Measurements from ENCODE around the gene TRPM5. TPM values are rescaled to one million over a fixed set of nuclear protein-coding genes. Genes with fewer than 3 reads are reported as not detected.

TRPM5 gene
- total and polyA plus RNA-seq, 3 donors from 2014 or later: 0.46 to 1.1 (median 0.94) TPM

DNA sequence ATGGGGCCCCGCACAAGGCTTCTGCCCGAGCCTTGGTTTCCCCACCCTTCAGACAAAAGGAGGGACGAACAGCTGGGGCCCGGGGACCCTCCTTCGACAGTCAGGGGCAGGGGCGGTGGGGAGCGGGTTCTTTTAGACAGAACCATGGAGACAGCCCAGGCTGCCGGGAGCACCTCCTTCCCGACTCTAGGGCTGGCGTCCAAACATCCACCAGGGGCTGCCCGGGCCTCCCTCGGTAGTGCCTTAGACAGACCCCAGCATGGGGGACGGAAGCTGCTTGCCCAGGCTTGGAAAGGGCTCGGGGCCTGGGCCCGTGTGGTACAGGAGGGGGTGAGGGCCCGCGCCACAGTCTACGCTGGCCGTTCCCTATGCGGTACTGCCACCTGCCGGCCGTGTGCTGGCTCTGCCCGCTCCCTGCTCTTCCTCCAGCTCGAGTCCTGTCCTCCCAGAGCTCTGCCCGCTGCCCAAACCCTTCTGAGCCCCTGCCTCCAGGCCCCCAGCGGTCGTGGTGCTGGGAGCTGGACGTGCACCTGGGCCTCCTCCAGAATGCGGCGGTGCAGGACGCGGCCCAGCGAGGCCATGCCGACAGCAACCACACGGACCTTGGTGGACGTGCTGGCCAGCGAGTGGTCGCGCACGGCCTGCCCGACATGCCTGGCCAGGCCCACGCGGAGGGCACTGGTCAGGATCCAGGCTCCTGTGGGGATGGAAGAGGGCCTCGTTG, 23.6 kb downstream of the TRPM5 start:
- no peak for TF ChIP-seq POLR2A (IDR thresholded peaks at IDR 0.05)
- TF ChIP-seq, protein P1, sequence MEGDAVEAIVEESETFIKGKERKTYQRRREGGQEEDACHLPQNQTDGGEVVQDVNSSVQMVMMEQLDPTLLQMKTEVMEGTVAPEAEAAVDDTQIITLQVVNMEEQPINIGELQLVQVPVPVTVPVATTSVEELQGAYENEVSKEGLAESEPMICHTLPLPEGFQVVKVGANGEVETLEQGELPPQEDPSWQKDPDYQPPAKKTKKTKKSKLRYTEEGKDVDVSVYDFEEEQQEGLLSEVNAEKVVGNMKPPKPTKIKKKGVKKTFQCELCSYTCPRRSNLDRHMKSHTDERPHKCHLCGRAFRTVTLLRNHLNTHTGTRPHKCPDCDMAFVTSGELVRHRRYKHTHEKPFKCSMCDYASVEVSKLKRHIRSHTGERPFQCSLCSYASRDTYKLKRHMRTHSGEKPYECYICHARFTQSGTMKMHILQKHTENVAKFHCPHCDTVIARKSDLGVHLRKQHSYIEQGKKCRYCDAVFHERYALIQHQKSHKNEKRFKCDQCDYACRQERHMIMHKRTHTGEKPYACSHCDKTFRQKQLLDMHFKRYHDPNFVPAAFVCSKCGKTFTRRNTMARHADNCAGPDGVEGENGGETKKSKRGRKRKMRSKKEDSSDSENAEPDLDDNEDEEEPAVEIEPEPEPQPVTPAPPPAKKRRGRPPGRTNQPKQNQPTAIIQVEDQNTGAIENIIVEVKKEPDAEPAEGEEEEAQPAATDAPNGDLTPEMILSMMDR (IDR thresholded peaks at IDR 0.05): peak; percentile 80 to 89 (median 89)
- intact Hi-C loops (cut with DNase I; ENCODE audit: low total_unique reads): loop anchor here (5.0 to 10.0 kb wide), 2 partner anchors 223 to 474 kb away; no protein-coding TSS in a partner anchor
- H3K9me3 ChIP-seq: no peaks in the 10 kb centered on the region
- WGBS, 2 donors: 20 to 33% methylated on average over 4 to 41 of the region's 44 CpGs
- H3K27ac ChIP-seq: no peak overlapping the region
- H3K4me3 ChIP-seq: no peak overlapping the region
- H3K36me3 ChIP-seq (ENCODE audit: low read depth, missing control alignments): no peaks in the 10 kb centered on the region
- H3K4me1 ChIP-seq: peaks cover 3% of the 10 kb centered on the region
- H3K27me3 ChIP-seq: no peaks in the 10 kb centered on the region
- peak; percentile 71 for DNase-seq

DNA sequence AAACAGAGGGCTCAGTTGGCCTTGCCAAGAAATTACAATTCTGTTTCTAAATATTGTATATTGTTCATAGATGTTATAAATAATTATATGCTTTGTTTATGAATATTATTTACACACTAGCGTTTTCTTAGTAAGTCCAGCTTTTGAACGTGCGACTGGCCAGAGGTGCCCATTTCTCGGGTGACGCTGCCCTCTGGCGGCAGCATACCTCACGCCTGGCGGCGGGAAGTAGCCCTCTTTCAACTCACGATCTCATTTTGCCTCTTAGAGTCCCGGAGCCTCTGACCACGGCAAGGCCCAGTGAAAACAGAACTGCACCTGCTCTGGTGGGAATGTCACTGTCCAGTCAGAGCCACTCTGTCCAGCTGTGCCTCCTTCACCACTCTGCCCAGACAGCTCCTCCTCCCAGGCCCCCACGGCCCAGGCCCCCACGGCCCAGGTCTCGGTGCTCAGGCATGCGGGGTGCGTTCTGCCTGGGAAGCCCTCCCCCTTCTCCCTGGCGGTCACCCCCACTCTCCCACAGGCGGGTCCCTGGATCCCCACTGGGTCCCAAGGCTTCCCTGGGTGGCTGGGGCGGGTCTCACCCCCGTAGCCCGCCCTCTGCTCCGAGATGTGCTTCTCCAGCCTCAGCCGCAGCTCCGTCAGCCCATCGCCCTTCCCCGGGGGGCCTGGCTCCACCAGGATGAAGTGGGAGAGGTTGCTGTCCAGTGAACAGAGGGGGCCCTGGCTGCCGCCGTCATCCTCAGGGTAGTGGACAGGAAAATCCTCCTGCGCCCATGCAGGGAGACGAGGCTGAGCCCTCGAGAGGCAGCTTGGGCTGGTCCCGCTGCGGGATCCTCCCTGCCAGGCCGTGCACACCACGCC, 24.4 kb downstream of the TRPM5 start:
- Histone ChIP-seq H3K9me3 (no peaks in the 10 kb centered on the region), H3K27ac (no peak overlapping the region), H3K36me3 (ENCODE audit: low read depth, missing control alignments) (no peaks in the 10 kb centered on the region), H3K4me1 (peaks cover 3% of the 10 kb centered on the region), H3K27me3 (no peaks in the 10 kb centered on the region), H3K4me3 (no peak overlapping the region)
- TF ChIP-seq, protein P1 (IDR thresholded peaks at IDR 0.05): peak; percentile 69 to 89 (median 88)
- no peak for TF ChIP-seq POLR2A (IDR thresholded peaks at IDR 0.05)
- 53 to 57% methylated on average over 21 to 35 of the region's 36 CpGs for WGBS, 2 donors
- intact Hi-C loops (cut with DNase I; ENCODE audit: low total_unique reads): loop anchor here (5.0 to 10.0 kb wide), 3 partner anchors 113 to 475 kb away; no protein-coding TSS in a partner anchor
- DNase-seq: peak; percentile 84

DNA sequence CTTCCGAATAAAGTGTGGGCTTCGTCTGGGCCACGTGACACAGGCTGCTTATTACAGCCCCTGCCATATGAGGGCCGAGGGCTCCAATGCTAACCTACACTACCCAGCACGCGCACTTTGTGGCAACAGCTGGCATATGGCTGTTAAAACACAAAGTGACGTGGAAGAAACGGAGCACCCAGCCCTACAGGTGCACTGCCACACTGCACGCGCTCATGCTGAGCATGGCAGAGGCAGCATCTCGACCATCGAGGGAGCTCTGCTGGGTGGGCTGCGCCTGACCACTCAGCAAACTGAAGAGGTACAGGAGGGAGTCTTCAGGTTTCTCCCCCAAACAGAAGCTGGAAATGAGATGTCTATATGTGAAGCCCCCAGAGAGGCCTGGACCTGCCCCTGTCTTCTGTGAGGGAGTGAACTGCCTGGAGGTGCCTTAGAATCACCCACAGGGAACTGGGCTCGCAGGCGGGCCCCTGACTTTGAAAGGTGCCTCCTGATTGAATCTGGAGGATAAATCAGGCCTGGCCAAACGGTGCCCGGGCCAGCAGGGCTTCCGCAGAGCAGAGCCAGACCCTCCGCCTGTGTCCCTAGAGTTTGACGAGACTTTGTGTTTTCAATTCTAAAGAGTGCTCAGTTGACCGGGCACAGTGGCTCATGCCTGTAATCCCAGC, 25.5 kb downstream of the TRPM5 start:
- H3K36me3 ChIP-seq (ENCODE audit: low read depth, missing control alignments): no peaks in the 10 kb centered on the region
- WGBS, 2 donors: 82 to 87% methylated on average over 20 to 21 of the region's 21 CpGs
- DNase-seq: no peak
- no peak overlapping the region for H3K27ac ChIP-seq
- TF ChIP-seq, protein P1 (IDR thresholded peaks at IDR 0.05): no peak
- TF ChIP-seq POLR2A (IDR thresholded peaks at IDR 0.05): no peak
- intact Hi-C loops (cut with DNase I; ENCODE audit: low total_unique reads): loop anchor here (5.0 kb wide), 1 partner anchor 112 kb away; no protein-coding TSS in a partner anchor
- H3K27me3 ChIP-seq: no peaks in the 10 kb centered on the region
- no peaks in the 10 kb centered on the region for H3K9me3 ChIP-seq
- H3K4me1 ChIP-seq: peaks cover 3% of the 10 kb centered on the region
- H3K4me3 ChIP-seq: no peak overlapping the region

DNA sequence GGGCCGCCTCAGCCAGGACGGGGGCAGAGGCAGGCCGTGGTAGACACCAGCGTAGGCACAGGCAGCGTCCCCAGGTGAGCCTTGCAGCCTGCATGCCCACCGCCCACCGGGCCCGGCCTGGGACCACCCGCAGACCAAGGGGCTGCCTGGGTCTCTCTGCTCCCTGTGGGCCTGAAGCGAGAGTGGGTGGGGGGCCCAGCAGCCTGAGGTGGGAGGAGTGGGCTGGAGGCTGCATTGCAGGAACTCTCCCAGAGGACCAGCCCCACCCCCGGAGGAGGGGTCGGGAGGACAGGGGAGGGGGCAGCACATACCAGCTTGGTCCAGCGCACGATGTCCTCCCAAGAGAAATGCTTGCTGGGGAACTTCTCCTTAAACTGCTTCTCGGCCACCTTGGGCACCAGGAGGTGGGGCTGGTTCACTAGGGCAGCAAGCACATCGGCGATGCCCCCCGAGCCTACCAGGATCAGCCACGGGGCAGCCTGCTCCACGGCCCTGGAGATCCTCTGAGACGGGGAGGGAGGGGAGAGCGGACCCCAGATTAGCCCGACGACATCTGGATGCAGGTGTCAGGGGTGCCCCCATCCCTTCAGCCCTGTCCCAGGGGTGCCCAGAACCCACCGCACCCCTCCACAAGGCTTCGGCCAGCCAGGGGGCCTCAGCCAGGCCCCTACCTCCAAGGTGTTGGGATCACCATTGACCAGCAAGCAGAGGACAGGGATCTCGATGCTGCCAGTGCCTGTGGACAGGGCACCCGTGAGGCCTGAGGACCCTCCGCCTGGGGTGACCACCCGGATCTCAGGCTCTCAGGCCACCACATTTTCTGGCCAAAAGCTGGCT, 26.2 kb downstream of the TRPM5 start:
- WGBS, 2 donors: 56 to 78% methylated on average over 4 to 30 of the region's 30 CpGs
- DNase-seq: no peak
- no peak overlapping the region for H3K27ac ChIP-seq
- peaks cover 3% of the 10 kb centered on the region for H3K4me1 ChIP-seq
- no peaks in the 10 kb centered on the region for H3K36me3 ChIP-seq (ENCODE audit: low read depth, missing control alignments)
- no peak overlapping the region for H3K4me3 ChIP-seq
- no peaks in the 10 kb centered on the region for H3K27me3 ChIP-seq
- TF ChIP-seq POLR2A (IDR thresholded peaks at IDR 0.05): no peak
- TF ChIP-seq, protein P1 (IDR thresholded peaks at IDR 0.05): no peak
- no peaks in the 10 kb centered on the region for H3K9me3 ChIP-seq
- intact Hi-C loops (cut with DNase I; ENCODE audit: low total_unique reads): loop anchor here (5.0 kb wide), 1 partner anchor 111 kb away; no protein-coding TSS in a partner anchor

Measured in testis (tissue), 3 donors.